Stimulated activated CD4-positive, alpha-beta T cell treated with anti-CD3 and anti-CD28 coated beads, Interleukin-12 subunit alpha, Interleukin-12 subunit beta, amount 100 ng/mL, for 48 hours (primary cell): ENCODE results near the gene RUNDC3A.
A peak's percentile ranks its signal among the peaks of the same experiment; 100 is the strongest.
"Not testable (repeated sequence)": the region's sequence is repeated elsewhere in the genome, so short reads cannot be mapped to it uniquely, and the experiment has no call there.

Experiments
- DNase-seq, 3 donors: peaks; one replicate each; pipeline ENCODE4 v3.0.0-alpha.2; 2020; ENCODE audit warnings: low read depth in 2 of 3, low spot score in 1 of 3

Gene RUNDC3A

DNA sequence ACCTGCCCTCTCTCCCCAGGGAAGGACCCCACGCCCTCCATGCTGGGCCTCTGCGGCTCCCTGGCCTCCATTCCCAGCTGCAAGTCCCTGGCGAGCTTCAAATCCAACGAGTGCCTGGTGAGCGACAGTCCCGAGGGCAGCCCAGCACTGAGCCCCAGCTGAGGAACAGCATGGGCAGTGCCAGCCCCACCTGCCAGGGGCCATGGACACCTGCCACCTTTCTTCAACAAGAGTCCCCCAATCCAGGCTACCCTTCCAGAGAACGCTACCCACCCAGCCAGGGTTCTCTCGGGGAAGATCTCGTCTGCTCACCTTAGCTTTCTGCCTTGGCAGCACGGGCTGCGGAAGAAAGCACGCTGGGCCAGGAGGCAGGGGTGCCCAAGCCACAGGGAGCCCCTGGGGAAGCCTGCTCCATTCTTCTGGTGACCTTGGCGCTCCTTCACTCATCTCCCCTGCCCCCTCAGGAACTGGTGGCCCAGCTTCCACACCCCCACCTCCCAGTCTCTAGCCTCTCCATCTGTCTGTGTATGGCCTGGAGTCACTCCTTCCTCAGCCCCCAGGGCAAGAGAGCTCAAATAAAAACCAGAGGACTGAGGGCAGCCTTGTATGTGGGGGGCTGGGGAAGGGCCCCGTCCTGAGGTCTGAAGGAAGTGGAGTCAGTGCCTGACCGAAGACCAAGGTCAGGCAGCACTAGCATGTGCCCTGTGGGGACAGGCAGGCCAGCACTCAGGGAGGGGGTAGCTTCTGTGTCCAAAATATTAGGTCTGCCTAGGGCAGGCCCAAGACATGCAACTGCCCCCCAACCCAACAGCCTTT is 9.9 kb downstream of the RUNDC3A start:
- DNase-seq: no peak

GRCh38 chr17:44320066-44320465 is 11.7 kb downstream of the RUNDC3A start:
- no peak for DNase-seq

- no peak for DNase-seq
Observed at GRCh38 chr17:44321246-44322120, 13.1 kb downstream of the RUNDC3A start.

DNA sequence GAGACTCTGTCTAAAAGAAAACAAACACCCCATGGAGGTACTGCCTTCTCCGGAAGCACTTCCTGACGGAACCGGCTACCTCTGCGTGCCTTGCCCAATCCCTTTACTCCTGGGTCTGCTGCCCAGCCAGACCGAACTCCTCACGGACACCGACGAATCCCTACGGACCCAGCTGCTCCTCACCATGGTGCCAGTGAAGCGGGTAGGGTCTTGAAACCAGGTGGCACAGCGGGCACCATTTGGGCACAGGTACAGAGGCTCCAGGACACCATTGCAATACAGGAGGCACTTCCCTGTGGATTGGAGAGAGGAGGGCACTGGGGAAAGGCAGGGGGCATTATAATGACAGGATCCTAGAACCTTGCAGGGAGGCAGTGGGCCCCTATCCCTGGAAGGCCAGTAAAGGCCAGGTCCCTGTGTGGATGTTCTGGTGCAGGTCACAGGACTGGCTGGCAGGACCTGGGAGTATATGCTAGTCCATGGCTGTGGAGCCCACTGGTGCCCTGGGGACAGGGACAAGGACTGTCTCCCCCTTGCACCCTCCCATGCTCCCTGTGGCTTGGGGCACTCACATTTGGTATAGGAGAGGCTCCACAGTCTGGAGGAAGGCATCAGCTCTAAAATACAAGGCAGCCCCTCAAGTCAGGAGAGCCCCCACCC is 14.0 kb downstream of the RUNDC3A start:
- no peak for DNase-seq

DNA sequence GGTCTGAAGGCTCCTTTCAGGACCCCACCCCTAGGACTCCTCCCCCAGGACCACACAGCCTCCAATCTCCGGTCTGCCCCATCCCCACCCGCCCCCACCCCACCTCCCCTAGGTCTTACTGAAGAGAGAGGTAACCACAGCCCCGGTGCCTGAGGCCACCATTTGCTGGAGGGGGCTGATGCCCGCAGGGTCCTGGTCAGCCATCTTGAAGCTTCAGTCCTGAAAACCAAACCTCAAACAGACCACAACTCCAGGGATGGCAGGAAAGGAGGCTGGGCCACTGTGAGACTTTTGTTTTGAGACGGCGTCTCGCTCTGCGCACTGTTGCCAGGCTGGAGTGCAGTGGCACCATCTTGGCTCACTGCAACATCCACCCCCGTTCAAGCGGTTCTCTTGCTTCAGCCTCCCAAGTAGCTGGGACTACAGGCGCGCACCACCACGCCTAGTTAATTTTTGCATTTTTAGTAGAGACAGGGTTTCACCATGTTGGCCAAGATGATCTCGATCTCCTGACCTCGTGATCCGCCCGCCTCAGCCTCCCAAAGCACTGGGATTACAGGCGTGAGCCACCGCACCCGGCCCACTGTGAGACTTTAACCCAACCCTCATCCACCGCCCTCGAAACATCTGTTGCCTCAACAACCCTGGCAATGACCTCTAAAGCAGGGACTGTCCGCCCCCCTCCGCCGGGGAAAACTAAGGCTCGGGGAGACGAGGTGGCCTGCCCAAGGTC is 15.1 kb downstream of the RUNDC3A start:
- no peak for DNase-seq

DNA sequence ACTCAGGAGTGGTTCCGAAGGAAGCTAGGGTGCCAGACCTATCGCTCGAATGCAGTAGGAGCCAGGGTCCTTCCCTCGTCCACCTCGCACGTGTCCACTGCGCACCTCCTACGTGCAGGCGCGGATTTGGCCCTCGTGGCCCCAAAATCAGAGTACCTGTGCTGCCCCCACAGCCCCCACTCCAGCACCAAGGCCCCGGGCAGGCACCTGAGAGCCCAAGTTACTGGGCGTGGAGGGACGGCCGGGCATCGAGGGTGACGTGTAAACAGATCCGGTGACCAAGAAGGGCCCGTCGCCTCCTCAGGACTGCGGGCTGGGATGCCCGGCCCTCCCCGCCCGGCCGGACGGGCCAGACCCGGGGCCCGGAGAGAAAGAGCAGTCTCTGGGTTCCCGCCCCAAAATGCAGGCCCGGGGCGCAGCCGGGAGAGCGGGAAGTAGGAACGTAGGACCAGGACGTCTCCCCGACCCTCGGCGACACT is 15.7 kb downstream of the RUNDC3A start:
- no peak for DNase-seq

GRCh38 chr17:44324571-44325275 is 16.3 kb downstream of the RUNDC3A start, which contains the start of gene SLC25A39:
TSS of gene SLC25A39 (minus strand) at chr17:44324823. CDS start at chr17:44323562, 1,261 bp downstream.
- peak; percentile 89 to 96 (median 94) for DNase-seq

DNA sequence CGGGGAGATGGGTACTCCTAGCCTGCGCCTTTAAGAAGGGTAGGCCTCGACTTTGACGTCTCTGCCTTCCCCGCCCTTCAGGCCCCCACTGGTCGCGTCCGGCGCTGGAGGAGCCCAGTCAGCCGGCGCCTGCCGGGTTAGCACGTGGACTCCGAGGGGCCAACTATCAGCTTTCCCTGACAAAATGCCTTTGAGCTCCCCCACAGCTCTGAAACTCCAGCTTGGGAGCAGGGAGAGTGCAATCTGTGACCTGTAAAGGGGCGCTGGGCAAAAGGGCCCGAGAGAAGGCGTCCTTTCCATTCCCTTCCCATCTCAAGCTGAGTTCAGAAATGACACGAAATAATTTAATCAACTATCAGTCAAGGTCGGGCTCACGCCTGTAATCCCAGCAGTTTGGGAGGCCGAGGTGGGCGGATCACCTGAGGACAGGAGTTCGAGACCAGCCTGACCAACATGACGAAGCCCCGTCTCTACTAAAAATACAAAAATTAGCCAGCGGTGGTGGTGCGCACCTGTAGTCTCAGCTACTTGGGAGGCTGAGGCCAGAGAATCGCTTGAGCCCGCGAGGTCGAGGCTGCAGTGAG is 18.6 kb downstream of the RUNDC3A start:
- DNase-seq: peak; percentile 84 to 89 (median 88)

DNA sequence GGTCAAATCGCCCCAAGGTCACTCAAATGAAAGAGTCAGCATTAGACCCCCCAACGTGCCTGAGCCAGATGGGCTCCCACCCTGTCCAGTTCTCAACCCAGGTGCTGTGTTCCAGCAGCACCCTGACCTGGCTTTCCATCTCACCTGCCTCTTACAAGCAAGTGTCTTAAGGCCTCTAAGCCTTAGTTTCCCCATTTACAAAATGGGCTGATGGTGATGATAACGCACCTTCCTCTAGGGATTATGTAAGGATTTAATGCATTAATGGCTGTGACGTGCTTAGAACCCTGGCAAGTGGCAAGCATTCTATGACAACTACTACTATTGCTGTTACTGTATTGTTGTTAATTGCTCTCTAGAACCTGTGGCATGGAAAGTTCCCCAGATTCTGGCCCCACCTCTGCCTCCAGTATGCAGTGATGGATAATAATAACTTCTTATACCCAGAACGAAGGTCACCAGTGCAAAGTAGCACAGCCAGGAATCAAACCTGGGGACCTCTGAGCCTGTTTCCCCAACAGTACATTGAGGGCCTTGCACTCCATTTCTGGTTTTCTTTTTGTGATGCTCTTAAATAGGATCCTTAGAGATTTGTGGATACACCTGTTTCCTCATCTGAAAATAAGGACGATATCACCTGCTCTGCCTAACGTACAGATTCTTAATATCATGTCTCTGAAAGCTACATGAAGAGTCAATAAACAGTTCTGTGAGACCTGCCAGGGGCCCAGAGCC is 19.5 kb downstream of the RUNDC3A start:
- DNase-seq: no peak

GRCh38 chr17:44329516-44329915 is 21.1 kb downstream of the RUNDC3A start:
- not testable (repeated sequence) for DNase-seq

DNA sequence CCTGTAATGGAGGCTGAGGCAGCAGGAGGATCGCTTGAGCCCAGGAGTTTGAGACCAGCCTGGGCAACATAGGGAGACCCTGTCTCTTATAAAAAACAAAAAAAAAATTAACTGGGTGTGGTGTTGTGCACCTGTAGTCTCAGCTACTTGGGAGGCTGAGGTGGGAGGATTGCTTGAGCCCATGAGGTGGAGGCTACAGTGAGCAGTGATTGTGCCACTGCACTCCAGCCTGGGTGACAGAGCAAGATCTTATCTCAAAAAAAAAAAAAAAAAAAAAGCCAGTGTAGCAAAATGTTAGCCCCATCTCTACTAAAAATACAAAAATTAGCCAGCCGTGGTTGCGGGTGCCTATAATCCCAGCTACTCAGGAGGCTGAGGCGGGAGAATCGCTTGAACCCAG is 21.9 kb downstream of the RUNDC3A start:
- DNase-seq: not testable (repeated sequence)

- peak in 2 of 3 donors; percentile 64 to 91 for DNase-seq
Observed at GRCh38 chr17:44331249-44331760, 22.9 kb downstream of the RUNDC3A start.

DNA sequence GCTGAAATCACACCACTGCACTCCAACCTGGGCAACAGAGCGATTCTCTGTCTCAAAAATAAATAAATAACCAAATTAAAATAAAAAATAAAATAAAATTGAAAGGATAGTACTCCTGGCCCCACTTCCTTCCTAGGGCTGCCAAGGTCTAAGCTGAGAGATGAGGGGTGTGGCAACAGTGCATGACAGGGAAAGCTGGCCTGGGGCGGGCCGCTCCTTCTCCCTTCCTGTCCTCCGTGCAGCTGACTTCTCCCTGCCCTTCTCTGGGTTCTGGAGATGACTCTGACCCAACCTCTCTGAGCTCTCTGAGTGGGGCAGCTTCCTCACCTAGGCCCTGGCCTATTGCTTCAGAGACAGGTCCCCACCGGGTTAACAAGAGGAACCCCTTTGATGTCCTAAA is 25.0 kb downstream of the RUNDC3A start:
- no peak for DNase-seq

DNA sequence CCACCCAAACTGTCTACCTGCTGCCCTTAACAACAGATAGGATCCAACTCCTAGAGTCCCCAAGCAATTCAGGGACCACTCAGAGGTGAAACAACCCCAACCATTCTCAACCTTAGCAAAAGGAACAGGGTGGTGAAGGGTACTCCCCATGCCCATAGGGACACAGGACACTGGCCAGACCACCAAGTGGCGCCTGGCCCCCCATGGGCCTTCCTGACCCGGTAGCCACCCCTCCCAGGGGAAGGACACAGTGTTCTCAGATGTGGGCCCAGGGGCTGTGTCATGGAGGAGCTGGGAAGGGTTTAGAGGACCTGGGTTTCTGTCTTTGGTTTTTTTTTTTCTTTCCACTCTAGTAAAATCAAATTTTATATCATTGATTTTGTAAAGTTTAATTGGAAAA is 25.9 kb downstream of the RUNDC3A start:
- no peak for DNase-seq

- DNase-seq: no peak
Observed at GRCh38 chr17:44334727-44335126, 26.3 kb downstream of the RUNDC3A start.

DNA sequence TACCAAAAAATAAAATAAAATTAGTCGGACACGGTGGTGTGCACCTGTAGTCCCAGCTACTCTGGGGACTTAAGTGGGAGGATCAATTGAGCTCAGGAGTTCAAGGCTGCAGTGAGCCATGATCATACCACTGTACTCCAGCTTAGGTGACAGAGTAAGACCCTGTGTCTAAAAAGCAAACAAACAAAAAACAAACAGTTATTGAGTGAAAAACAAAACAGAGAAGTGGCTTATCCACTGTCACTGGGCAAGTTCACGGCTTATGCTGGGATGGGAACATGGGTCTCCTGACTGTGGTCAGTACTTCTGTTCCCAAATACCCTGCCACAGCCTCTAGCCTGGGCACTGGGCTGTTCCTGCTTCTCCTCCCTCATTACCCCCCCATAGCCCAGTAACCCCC is 27.2 kb downstream of the RUNDC3A start:
- DNase-seq: no peak

DNA sequence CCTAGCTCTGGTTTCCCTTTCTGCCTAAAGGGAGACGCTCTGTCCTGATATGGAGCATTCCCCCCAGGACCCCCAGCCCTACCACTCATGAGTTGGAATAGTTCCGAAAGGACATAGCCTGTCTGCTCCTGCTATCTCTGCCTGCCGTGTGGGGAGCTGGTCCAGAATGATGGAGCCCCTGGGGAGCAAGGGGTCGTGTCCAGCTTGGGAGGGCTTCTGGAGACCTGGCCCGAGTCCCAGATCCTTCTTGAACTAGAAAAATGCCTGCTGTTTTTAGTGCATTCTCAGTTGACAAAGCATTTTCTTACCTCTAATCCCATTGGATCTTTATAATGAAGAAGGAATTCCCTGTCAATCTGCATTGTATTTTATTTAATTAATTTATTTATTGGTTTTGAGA is 27.6 kb downstream of the RUNDC3A start:
- DNase-seq: no peak

- DNase-seq: no peak
Observed at GRCh38 chr17:44338702-44339101, 30.3 kb downstream of the RUNDC3A start.

DNA sequence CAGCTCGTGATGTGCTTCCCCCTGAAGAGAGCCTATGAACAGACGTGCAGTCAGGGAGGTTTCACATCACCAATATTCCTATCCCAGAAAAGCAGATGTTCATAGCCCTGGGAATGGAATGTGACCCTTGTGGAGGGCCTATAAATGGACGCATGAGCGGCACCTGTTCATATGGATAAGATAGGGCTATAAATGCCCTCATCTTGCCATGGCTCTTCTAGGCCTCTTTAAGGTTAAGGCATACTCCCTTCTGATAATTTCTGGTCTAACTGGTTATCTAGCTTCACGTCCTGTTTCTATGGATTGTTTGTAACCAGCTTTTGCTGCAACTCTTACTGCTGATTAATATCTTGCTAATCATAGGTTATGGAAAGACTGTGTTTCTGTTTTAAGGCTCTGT is 32.2 kb downstream of the RUNDC3A start:
- not testable (repeated sequence) for DNase-seq
